A549 (cell line): Measurements from ENCODE around the gene IL1RN.

Experiments used
- ESRRA ChIP-seq: fragments of 150-350 bp; IDR thresholded peaks from 2 replicates; pipeline ENCODE4 v1.6.1; 2014; ENCODE audit warnings: mild to moderate bottlenecking, low read length, borderline replicate concordance
- FOSL2 ChIP-seq, 2 experiments: fragments of 450-650 bp in 1 of 2; fragments of >200 bp in 1 of 2; sonication (Bioruptor Twin) in 1 of 2; formaldehyde crosslinking; IDR thresholded peaks; 2 replicates each; pipeline versions ENCODE4 v1.5.0 to v1.6.1; 2016 to 2020; ENCODE audit warnings: mild to moderate bottlenecking in 1 of 2, moderate library complexity in 1 of 2
- POLR2AphosphoS2 ChIP-seq: conservative IDR thresholded peaks from 2 replicates; pipeline ENCODE4 v1.6.1; 2012; ENCODE audit warnings: low read length, improper control_type of control experiment, inconsistent platforms
- SMC3 ChIP-seq: fragments of >200 bp; sonication (Bioruptor Twin); formaldehyde crosslinking; IDR thresholded peaks from 3 replicates; pipeline ENCODE4 v1.6.1; 2018; ENCODE audit warnings: inconsistent platforms
- TF ChIP-seq, protein P1 (sequence below): IDR thresholded peaks from 2 replicates; pipeline ENCODE4 v1.6.1; 2012
- TF ChIP-seq, protein P2 (sequence below): fragments of 200-600 bp; sonication (generic); IDR thresholded peaks from 2 replicates; pipeline ENCODE4 v1.6.1; 2016; ENCODE audit warnings: antibody characterized with exemption, mild to moderate bottlenecking, moderate library complexity
- TF ChIP-seq, protein P3 (sequence below): fragments of >200 bp; sonication (Bioruptor Twin); formaldehyde crosslinking; IDR thresholded peaks from 3 replicates; pipeline ENCODE4 v1.5.1; 2016

DNA sequence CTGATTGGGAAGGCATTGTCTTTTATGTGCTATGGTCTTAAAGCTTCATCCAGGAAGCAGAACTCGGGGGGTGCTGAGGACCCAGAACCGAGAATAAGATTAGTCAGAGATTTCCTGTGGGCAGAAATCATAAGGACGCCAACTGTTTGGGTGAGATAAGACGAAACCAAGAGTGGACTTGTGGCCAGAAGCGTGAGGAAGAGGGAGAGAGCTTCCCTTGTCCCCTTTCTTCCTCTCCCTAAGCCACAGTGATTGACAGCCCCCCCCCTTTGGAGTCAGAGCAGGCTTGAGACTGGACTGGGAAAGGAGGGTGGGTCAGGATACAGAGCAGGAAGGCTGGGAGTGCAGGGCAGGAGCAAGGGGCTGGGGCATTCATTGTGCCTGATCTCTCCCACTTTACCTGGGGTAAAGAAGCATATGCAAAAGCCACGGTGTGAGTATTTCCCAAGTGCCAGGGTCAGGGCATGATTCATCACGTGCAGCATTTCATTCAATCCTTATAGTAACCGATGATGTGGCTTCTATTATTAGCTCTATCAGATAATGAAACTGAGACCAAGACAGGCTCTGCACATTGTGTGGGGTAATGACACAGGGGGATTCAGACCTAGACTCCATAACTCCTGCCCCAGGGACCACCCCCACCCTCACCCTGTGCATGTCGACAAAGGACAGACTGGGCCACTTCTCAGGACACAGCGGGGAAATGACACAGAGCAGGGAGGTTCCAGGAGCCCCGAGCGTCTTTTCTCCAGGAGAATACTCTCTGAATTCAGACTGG lies 3.0 kb upstream of the IL1RN start:
- TF ChIP-seq, protein P1, sequence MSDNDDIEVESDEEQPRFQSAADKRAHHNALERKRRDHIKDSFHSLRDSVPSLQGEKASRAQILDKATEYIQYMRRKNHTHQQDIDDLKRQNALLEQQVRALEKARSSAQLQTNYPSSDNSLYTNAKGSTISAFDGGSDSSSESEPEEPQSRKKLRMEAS = no peak
- no peak for TF ChIP-seq ESRRA
- TF ChIP-seq POLR2AphosphoS2 = no peak
- TF ChIP-seq, protein P2, sequence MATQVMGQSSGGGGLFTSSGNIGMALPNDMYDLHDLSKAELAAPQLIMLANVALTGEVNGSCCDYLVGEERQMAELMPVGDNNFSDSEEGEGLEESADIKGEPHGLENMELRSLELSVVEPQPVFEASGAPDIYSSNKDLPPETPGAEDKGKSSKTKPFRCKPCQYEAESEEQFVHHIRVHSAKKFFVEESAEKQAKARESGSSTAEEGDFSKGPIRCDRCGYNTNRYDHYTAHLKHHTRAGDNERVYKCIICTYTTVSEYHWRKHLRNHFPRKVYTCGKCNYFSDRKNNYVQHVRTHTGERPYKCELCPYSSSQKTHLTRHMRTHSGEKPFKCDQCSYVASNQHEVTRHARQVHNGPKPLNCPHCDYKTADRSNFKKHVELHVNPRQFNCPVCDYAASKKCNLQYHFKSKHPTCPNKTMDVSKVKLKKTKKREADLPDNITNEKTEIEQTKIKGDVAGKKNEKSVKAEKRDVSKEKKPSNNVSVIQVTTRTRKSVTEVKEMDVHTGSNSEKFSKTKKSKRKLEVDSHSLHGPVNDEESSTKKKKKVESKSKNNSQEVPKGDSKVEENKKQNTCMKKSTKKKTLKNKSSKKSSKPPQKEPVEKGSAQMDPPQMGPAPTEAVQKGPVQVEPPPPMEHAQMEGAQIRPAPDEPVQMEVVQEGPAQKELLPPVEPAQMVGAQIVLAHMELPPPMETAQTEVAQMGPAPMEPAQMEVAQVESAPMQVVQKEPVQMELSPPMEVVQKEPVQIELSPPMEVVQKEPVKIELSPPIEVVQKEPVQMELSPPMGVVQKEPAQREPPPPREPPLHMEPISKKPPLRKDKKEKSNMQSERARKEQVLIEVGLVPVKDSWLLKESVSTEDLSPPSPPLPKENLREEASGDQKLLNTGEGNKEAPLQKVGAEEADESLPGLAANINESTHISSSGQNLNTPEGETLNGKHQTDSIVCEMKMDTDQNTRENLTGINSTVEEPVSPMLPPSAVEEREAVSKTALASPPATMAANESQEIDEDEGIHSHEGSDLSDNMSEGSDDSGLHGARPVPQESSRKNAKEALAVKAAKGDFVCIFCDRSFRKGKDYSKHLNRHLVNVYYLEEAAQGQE = no peak
- TF ChIP-seq, protein P3, sequence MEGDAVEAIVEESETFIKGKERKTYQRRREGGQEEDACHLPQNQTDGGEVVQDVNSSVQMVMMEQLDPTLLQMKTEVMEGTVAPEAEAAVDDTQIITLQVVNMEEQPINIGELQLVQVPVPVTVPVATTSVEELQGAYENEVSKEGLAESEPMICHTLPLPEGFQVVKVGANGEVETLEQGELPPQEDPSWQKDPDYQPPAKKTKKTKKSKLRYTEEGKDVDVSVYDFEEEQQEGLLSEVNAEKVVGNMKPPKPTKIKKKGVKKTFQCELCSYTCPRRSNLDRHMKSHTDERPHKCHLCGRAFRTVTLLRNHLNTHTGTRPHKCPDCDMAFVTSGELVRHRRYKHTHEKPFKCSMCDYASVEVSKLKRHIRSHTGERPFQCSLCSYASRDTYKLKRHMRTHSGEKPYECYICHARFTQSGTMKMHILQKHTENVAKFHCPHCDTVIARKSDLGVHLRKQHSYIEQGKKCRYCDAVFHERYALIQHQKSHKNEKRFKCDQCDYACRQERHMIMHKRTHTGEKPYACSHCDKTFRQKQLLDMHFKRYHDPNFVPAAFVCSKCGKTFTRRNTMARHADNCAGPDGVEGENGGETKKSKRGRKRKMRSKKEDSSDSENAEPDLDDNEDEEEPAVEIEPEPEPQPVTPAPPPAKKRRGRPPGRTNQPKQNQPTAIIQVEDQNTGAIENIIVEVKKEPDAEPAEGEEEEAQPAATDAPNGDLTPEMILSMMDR = no peak
- no peak for TF ChIP-seq FOSL2 (IDR thresholded peaks at IDR 0.05)
- TF ChIP-seq FOSL2 (CRISPR knock-in tag; IDR thresholded peaks at IDR 0.05) = no peak
- TF ChIP-seq SMC3 = no peak
